Left ventricle myocardium superior (tissue), 1 donor: ENCODE results near the gene KRTAP1-5. TPM values are rescaled to one million over a fixed set of nuclear protein-coding genes. Genes with fewer than 3 reads are reported as not detected.
"Not testable (repeated sequence)": the region's sequence is repeated elsewhere in the genome, so short reads cannot be mapped to it uniquely, and the experiment has no call there.

ENCODE experiments used
- ATAC-seq: fragments of 200-7000 bp; cut with Tn5 transposase; one replicate; pipeline ENCODE4 v1.9.1; 2020; ENCODE audit warnings: mild to moderate bottlenecking, moderate library complexity
- DNase-seq: peaks from one replicate; pipeline ENCODE4 v3.0.0-alpha.2; 2020
- intact Hi-C: fragments of 100-400 bp; cut with micrococcal nuclease; formaldehyde crosslinking; loops from one replicate; pipeline ENCODE4 v1.11.0; 2022
- long read RNA-seq: library from polyadenylated mRNA; unstranded; transcript quantifications from one replicate; pipeline ENCODE4 v2.0.0, GENCODE V29; 2021
- total RNA-seq: library from RNA; stranded (reverse); fragmentation: NEBNext Ultra II Directional; extraction: Animal tissue kit (Norgen Biotek cat#: 25700); gene quantifications from one replicate; pipeline ENCODE4 v1.2.1, GENCODE V29; 2021
- donor health status: DM: no; HTN: yes; CAD: no; lungs with severe emphysema.

The KRTAP1-5 gene
- not detected for total RNA-seq
- long read RNA-seq: 0 reads

GRCh38 chr17:41026715-41027471 is at the start of gene KRTAP1-5:
Gene KRTAP1-5 (minus strand): TSS chr17:41027208. CDS start chr17:41027155, 53 bp downstream.
- ATAC-seq: no peak
- DNase-seq: no peak
- intact Hi-C loops: no loop called here

DNA sequence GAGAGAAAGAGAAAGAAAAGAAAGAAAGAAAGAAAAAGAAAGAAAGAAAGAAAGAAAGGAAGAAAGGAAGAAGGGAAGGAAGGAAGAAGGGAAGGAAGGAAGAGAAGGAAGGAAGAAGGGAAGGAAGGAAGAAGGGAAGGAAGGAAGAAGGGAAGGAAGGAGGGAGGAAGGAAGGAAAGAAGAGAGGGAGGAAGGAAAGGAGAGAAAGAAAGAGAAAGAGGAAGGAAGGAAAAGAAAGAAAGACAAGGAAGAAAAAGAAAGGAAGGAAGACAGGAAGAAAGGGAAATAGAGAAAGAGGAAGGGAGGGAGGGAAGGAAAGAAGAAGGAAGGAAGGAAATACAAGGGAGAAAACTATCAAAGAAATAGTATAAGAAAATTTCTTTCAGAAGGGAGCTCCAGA is 49.8 kb upstream of the KRTAP1-5 start:
- DNase-seq (no peak), ATAC-seq (no peak)
- intact Hi-C loops: no loop called here

DNA sequence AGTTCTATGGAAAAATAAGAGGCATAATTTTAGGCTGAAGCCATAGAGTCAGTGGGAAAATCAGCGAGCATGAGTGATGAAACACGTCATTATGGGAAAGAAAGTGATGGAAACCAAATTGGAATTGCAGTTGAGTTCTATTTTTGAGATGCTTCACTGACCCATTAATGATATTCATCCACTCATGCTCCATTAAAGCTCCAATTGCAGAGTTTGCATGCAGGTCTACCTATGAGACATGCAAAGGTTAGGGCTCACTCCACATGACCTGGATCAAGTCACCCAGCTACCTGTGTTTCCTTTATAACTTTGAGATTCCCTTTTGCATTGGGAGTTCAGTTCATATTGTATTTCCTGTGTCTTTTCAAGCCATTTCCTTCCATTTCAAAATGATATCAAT is 46.7 kb upstream of the KRTAP1-5 start:
- intact Hi-C loops: no loop called here
- ATAC-seq (no peak), DNase-seq (no peak)

- ATAC-seq: no peak
- intact Hi-C loops: no loop called here
- no peak for DNase-seq
Measured at GRCh38 chr17:41071606-41072360, 44.8 kb upstream of the KRTAP1-5 start.

DNA sequence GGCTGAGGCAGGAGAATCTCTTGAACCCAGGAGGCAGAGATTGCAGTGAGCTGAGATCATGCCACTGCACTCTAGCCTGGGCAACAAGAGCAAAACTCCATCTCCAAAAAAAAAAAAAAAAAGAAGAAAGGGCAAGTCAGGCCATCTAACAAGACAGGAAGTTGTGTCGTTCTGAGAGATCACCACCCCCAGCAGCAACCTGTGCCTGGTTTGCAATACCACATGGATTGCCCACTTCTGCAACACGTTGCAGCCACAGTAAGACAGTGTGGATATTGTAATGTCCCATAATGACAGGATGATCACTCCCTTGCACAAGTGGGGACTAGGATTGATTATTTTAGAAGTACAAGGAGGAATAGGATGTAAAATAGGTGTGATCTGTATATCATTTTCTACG is 42.0 kb upstream of the KRTAP1-5 start:
- no peak for ATAC-seq
- intact Hi-C loops: no loop called here
- no peak for DNase-seq

DNA sequence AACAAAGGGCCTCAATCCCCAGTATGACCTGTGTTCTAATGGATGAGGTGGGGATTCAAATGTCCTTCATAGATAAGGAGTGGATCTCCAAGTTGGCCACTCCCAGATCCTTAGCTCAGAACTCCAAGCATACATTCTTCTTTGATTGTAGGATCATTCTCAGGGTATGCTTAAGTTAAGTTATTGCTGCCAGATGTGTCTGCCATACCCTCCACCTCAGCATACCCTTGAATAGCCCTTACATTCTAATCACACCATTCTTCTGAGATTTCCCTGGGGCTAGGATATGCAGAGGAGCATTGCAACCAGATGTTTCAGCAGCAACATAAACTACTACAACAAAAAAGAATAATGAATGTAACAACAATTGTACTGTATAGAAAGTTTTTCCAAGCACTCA is 40.3 kb upstream of the KRTAP1-5 start:
- DNase-seq: no peak
- no peak for ATAC-seq
- intact Hi-C loops: no loop called here

GRCh38 chr17:41065829-41066624 is 39.0 kb upstream of the KRTAP1-5 start, which contains the start of gene KRTAP2-4:
Gene KRTAP2-4 (minus strand): TSS chr17:41065879. CDS start chr17:41065845, 34 bp downstream.
- DNase-seq (no peak), ATAC-seq (no peak)
- intact Hi-C loops: no loop called here

DNA sequence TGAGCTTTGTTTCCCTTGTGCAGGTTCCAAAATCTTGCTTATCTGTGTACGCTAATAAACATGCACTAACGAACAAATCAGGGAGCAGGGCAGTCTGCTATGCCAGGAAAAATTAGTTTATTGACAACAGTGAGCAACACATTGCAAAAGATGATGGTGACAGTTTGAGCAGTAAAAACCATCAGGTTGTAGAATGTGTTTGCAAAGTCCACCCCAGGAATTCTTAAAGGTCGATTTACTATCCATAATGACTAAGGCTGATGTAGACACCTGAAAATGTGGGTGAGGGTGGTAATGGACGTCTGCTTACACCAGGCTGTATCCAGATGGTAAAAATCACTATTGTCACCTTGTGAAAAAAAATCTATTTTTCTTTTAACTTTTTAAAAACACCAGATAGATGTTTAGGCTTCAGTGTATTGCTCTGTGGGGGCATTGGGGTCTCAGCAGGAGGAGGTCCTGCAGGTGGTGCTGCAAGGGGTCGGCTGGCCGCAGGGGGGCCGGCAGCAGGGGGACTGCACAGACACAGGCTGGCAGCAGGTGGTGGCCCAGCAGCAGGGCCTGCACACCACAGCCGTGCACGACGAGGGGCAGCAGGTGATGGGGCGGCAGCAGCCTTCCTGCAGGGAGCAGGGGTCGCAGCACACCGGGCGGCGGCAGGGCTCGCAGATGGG is 38.1 kb upstream of the KRTAP1-5 start:
- intact Hi-C loops, ATAC-seq, DNase-seq: not testable (repeated sequence)

DNA sequence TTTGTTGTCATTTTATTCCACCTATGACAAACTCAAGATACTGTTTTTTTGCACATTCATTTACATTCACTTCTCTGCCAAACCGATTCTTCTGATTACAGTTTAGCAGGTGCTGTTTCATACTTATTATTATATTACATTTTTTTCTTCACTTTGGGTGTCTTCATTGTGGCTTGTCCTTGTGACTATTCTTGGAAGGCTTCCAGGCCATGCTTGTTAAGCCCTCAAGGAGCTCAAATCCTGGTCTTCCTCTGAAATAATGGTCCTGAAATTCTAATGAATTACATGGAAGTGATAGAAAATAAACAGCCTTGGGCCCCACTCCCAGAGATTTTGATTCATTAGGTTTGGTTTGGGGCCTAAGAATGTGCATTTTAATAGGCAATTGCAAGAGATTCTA is 37.3 kb upstream of the KRTAP1-5 start:
- intact Hi-C loops: no loop called here
- ATAC-seq: no peak
- DNase-seq: no peak

DNA sequence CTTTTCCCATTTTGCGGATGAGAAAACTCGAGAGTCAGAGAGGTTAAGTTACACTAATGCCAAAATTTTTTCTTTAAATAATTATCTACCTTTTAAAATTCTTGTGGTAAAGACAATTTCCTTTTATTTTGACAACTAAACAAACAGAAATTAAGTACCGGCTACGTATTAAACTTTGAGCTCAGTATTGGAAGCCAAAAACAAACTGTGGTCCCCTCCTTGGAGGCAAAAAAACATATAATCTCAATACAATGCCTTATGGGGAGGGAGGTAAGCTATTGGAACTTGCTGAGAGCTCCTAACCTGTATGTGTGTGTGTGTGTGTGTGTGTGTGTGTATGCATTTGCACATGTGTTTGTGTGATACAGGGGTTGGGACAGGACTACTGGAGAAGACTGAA is 36.4 kb upstream of the KRTAP1-5 start:
- no peak for ATAC-seq
- no peak for DNase-seq
- intact Hi-C loops: no loop called here

GRCh38 chr17:41061964-41062363 is 35.0 kb upstream of the KRTAP1-5 start:
- DNase-seq (no peak), ATAC-seq (no peak)
- intact Hi-C loops: no loop called here

DNA sequence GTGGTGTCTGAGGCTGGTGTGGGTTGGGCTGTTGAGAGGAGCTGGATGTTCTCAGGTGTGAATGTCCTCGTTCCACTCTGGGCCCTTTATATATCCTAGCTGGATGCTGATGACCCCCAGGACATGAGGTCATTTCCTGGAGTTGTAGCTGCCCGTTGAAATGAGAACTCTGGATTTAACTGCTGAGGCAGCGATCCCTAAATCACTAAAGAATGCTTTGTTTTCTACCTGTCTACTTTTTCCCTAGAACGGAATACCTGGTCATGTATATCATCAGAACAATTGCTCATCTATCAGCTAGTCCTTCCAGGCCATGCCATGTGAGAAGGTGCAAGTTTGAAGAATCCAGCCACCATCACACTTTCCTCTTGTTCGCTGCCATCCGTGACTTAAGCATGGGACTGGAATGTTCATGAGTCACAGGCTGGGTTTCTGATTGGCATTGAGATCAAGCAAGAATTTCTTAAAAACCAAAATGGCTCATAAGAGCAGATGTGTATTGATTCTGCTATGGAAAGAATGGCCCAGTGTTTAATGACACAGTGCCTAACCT is 33.1 kb upstream of the KRTAP1-5 start, which contains the start of gene KRTAP2-3:
Gene KRTAP2-3 (minus strand): TSS at position 63 of the 553 bp plus-strand sequence. CDS start 64 bp downstream, outside the sequence.
- ATAC-seq (no peak), DNase-seq (no peak)
- intact Hi-C loops: no loop called here

- intact Hi-C loops, DNase-seq, ATAC-seq: not testable (repeated sequence)
Measured at GRCh38 chr17:41059276-41060051, 32.5 kb upstream of the KRTAP1-5 start.

DNA sequence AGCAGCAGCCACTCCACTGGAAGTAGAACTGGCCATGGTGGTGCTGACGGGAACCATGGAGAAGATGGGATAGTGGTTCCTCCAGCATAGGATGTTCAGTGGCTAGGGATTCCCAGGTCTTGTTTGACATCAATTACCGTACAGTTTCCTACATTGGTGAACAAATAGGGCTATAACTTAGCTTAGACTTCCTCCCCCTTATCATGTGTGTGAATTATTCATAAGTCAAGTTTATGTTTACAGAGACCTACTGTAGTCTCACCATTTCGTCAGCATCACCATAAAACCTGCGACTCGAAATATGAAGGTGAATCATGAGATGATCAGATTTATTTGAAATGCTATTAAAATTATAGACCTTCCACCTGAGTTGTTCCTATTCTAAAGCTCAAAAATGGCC is 31.7 kb upstream of the KRTAP1-5 start:
- ATAC-seq (no peak), DNase-seq (no peak)
- intact Hi-C loops: no loop called here

DNA sequence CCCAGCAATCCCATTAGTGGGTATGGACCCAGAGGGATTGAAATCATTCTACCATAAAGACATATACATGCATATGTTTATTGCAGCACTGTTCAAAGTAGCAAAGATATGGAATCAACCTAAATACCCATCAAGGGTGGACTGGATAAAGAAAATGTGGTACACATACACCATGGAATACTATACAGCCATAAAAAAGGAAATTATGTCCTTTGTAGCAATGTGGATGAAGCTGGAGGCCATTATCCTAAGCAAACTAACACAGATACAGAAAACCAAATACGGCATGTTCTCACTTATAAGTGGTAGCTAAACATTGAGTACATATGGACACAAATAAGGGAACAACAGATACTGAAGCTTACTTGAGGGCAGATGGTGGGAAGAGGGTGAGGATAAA is 30.5 kb upstream of the KRTAP1-5 start:
- intact Hi-C loops: no loop called here
- no peak for ATAC-seq

DNA sequence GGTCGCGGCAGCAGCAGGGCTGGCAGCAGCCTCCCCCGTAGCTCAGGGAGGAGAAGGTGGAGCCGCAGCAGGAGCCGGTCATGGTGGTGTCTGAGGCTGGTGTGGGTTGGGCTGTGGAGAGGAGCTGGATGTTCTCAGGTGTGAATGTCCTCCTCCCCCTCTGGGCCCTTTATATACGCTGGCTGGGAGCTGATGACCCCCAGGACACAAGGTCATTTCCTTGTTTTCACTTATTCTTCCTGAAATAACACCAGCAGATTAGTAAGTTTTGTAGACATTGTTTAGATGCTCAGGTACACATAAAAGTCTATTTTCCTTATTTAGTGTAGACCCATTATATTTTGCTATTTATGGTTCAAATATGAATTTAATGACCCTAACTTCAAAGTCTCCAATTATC is 28.1 kb upstream of the KRTAP1-5 start, which contains the start of gene KRTAP2-2:
Gene KRTAP2-2 (minus strand): TSS at position 101 of the 400 bp plus-strand sequence. CDS start 19 bp downstream, at position 82.
- DNase-seq, intact Hi-C loops, ATAC-seq: not testable (repeated sequence)

More for the DNA sequence above, 30.5 kb upstream of the KRTAP1-5 start:
- DNase-seq: no peak

- ATAC-seq, DNase-seq: not testable (repeated sequence)
- intact Hi-C loops: loop anchor here (5.0 kb wide), 1 partner anchor 47 kb away; the partner anchor contains the start of gene KRTAP3-1
Measured at GRCh38 chr17:41054556-41054955, 27.5 kb upstream of the KRTAP1-5 start.

GRCh38 chr17:41054025-41054424 is 27.0 kb upstream of the KRTAP1-5 start:
- intact Hi-C loops: loop anchor here (5.0 kb wide), 1 partner anchor 47 kb away; the partner anchor contains the start of gene KRTAP3-1
- ATAC-seq: no peak
- DNase-seq: no peak
